Gastrocnemius medialis (tissue), 4 donors: Measurements from ENCODE around the gene PARP12.

ENCODE experiments used
- POLR2A ChIP-seq, 2 donors: fragments of 450-650 bp; IDR thresholded peaks; one replicate each; pipeline ENCODE4 v1.6.1; 2017; ENCODE audit warnings: antibody characterized with exemption in 2 of 2, mild to moderate bottlenecking in 2 of 2, moderate library complexity in 2 of 2
- TF ChIP-seq, protein P1 (sequence below), 5 experiments: fragments of 450-650 bp in 3 of 5; fragments of 200-600 bp in 2 of 5; sonication (generic) in 2 of 5; IDR thresholded peaks in 4 of 5; conservative IDR thresholded peaks in 1 of 5; 1 replicate in 4 of 5; 2 replicates in 1 of 5; pipeline ENCODE4 v1.5.1; 2016 to 2019; ENCODE audit warnings: antibody characterized with exemption in 5 of 5, mild to moderate bottlenecking in 3 of 5, moderate library complexity in 3 of 5

DNA sequence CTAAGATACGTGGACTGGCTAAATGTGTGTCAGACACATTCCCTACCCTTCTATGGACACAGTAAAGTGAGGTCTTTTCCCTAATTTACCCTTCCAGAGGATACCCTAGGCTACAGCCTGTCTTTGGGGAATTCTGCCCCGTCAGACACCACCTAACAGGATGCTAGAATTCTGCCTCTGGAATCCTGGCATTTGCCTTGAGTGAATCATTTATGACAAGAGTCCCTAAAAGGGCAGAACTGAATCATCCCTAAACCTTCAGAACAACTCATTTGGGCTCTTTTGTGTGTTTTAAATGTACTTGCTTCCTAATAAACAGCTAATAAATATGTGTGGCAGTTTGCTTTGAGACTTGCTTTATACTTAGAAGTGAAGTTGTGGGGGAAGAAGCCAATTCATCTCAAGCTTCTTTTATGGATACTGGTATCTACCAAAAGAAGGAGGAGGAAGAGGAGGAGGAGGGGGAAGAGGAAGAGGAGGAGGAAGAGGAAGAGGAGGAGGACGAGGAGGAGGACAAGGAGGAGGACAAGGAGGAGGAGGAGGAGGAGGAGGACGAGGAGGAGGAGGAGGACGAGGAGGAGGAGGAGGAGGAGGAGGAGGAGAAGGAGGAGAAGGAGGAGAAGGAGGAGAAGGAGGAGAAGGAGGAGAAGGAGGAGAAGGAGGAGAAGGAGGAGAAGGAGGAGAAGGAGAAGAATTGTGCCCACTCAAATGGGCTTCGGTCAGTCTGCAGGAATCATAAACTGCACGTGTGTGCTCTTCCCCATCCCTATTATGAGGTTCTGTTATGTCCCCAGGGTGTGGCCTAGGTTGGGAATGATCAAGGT, 27.1 kb downstream of the PARP12 start:
- TF ChIP-seq, protein P1, sequence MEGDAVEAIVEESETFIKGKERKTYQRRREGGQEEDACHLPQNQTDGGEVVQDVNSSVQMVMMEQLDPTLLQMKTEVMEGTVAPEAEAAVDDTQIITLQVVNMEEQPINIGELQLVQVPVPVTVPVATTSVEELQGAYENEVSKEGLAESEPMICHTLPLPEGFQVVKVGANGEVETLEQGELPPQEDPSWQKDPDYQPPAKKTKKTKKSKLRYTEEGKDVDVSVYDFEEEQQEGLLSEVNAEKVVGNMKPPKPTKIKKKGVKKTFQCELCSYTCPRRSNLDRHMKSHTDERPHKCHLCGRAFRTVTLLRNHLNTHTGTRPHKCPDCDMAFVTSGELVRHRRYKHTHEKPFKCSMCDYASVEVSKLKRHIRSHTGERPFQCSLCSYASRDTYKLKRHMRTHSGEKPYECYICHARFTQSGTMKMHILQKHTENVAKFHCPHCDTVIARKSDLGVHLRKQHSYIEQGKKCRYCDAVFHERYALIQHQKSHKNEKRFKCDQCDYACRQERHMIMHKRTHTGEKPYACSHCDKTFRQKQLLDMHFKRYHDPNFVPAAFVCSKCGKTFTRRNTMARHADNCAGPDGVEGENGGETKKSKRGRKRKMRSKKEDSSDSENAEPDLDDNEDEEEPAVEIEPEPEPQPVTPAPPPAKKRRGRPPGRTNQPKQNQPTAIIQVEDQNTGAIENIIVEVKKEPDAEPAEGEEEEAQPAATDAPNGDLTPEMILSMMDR (IDR thresholded peaks at IDR 0.05 in 4 of 5, conservative IDR thresholded peaks at IDR 0.05 in 1 of 5) = no peak
- TF ChIP-seq POLR2A (IDR thresholded peaks at IDR 0.05) = no peak
